A549 (cell line): ENCODE results near the gene NIT1.

Experiments used
- ATOH8 ChIP-seq: fragments of 250-450 bp; sonication (Bioruptor Pico); IDR thresholded peaks from 2 replicates; pipeline ENCODE4 v1.5.0; 2020; ENCODE audit warnings: low read depth, mild to moderate bottlenecking, moderate library complexity
- CEBPB ChIP-seq, 2 experiments: fragments of >200 bp in 1 of 2; sonication (Bioruptor Twin) in 1 of 2; formaldehyde crosslinking in 1 of 2; IDR thresholded peaks; 2 replicates each; pipeline ENCODE4 v1.6.1; 2012 to 2016
- CTCF ChIP-seq: fragments of >200 bp; sonication (Bioruptor Twin); formaldehyde crosslinking; IDR thresholded peaks from 3 replicates; pipeline ENCODE4 v1.5.1; 2016
- POLR2A ChIP-seq: IDR thresholded peaks from 2 replicates; pipeline ENCODE4 v1.6.1; 2012; ENCODE audit warnings: mild to moderate bottlenecking, low read length

GRCh38 chr1:161088587-161089110, 29.3 kb upstream of the NIT1 start:
- TF ChIP-seq POLR2A (no peak), ATOH8 (CRISPR knock-in tag) (no peak), CTCF (no peak), CEBPB (IDR thresholded peaks at IDR 0.05) (no peak)
